Endothelial cell of umbilical vein (primary cell): ENCODE measurements around the gene TRIM69.

Experiments used
- CTCF ChIP-seq, 2 donors: IDR thresholded peaks; 1 replicate in 1 of 2; 2 replicates in 1 of 2; pipeline ENCODE4 v1.5.1; 2011; ENCODE audit warnings: low read length in 2 of 2, mild to moderate bottlenecking in 2 of 2, moderate library complexity in 2 of 2, control low read depth in 1 of 2, inconsistent platforms in 1 of 2, low read depth in 1 of 2; ENCODE audit not compliant: insufficient read depth in 1 of 2; ENCODE audit errors: extremely low read depth in 1 of 2
- EZH2 ChIP-seq: IDR thresholded peaks from 2 replicates; pipeline ENCODE4 v1.6.1; 2012; ENCODE audit warnings: borderline replicate concordance, low read depth, mild to moderate bottlenecking, moderate library complexity, low read length, inconsistent platforms; ENCODE audit not compliant: severe bottlenecking
- MAX ChIP-seq: IDR thresholded peaks from 2 replicates; pipeline ENCODE4 v1.6.1; 2011; ENCODE audit not compliant: insufficient read depth, insufficient read length

- TF ChIP-seq CTCF (IDR thresholded peaks at IDR 0.05; ENCODE audit: extremely low read depth in 1 of 2, insufficient read depth in 1 of 2, low read depth in 1 of 2, low read length in 2 of 2) (no peak), EZH2 (no peak), MAX (no peak)
Measured at GRCh38 chr15:44735482-44736180, 697 bp upstream of the TRIM69 start.
